GM21723 (cell line): ENCODE measurements around the gene STPG4.
"Not testable (repeated sequence)": the region's sequence is repeated elsewhere in the genome, so short reads cannot be mapped to it uniquely, and the experiment has no call there.

Experiments
- ATAC-seq: cut with Tn5 transposase; IDR thresholded peaks from one replicate; pipeline ENCODE4 v1.9.1; 2021; ENCODE audit warnings: mild to moderate bottlenecking, moderate library complexity; ENCODE audit not compliant: unreplicated experiment

Gene STPG4, protein sequence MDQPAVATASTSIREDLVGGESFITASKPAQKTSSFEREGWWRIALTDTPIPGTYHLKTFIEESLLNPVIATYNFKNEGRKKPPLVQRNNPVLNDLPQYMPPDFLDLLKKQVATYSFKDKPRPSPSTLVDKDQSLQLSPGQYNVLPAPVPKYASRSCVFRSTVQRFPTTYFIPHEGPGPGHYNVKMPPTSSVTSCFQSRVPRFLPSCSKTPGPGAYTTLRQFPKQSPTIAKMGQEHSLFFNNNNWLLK

DNA sequence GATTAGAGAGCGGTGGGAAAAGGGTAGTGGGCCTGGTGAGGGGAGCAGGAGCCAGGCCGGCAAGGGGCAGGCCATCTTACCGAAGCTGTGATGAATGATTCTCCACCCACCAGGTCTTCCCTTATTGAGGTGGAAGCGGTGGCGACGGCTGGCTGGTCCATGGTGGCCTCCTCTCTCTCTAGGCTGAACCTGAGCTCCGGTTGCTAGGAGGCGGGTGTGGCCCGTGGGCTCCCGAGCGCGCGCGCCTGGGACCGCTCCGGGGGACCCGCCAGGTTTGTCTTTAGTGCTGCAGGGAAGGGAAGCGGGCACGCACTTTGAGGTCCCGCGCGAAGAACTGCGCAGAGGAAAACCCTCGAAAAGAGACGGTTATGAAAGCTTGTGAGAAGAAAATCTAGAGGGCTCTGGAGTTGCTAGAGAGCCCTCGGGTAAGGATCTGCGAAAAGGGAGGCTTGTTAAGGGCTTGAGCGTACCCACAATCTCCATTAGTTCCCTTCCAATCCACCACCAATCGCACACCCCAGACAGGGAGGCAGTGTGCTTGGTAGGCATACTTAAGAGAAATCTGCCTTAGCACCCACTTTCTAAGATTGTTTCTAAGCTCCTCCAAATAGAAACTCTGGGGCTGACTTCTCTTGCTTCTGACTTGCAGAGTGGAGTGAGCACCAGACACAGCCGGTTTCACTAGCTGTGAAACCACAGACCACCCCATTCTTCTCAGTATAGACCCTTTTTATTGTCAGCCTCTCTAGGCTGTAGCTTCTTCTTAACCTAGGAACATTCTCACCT, at the start of gene STPG4:
TSS of gene STPG4 (minus strand) at position 218 of the 786 bp plus-strand sequence. CDS start at position 161, 57 bp downstream.
- ATAC-seq: no peak

- ATAC-seq: no peak
Observed at GRCh38 chr2:47204691-47205090, 49.6 kb upstream of the STPG4 start.

DNA sequence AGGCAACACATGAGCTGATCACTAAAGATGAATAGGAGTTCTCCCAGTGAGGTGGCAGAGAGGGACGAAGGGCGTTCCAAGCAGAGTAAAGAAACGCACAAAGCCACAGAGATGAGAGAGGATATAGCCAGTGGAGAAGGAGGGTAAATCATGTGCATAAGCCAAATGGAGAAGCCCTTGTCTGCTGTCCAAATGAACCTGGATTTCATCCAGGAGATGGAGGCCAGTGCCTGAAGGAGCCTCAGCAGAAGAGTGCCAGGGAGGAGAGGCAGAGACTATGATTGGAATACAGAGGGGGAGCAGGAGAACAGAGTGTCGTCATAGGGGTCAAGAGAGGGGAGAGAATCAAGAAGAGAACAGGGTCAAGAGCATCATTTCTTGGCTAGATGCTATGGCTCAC, 48.9 kb upstream of the STPG4 start:
- no peak for ATAC-seq

DNA sequence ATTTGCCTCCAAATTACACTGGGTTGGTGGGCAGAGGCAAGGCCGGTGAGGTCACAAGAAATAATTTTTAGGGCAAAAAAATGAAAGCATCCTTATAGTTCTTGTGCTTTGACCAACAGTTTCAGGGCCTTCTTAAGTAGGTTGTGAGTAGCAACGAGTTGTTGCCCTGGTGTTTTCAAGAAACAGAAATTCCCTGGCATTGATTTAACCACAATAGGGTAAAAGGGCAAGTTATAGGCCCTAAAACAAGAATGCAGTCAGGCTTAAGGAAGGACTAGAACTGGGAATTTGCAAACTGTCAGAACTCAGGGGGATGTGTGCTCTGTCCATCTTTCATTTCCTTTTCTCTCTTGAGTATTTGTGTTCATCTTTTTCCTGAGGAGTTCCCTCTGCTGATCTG, 46.1 kb upstream of the STPG4 start:
- ATAC-seq: no peak

DNA sequence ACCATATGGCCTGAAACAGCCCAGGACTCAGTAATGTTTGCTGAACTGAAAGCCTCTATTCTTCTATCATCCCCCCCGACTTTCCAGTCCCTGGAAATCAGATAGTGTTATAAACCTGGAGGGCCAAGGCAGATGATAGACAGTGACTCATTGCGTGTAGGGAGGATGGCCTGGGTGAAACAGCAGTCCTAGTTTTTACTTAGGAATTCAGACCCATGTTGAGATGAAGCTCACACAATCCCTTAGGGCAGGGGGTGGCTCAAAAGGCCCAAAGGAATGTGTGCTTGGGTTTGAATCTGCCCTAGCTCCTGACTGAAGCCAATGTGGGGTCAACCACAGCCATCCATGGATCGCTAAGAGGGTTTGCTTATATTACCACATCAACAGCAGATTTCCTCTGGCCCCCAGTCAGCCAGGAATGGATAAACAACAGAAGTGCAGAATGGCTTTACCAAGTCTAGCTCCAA, 43.9 kb upstream of the STPG4 start:
- ATAC-seq: no peak

GRCh38 chr2:47196499-47196898, 41.4 kb upstream of the STPG4 start:
- ATAC-seq: no peak

DNA sequence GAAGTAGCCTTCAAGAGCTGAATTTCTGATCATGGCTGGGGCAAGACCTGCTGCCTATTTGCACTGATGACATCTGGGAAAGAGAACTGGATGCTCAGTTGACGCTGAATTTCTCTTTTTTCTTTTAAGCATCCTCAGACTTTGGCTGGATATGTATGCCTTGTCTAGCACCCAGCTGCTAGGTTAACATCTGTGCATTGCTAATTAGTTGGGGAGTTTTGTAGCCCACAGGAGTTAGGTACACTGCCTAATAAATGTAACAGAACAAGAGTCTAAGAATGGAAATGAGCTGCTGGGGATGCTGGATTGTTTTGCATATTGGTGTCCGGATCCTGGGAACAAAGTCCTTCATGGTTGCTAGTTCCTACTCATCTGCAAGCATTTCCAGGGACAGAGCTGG, 40.9 kb upstream of the STPG4 start:
- ATAC-seq: no peak

DNA sequence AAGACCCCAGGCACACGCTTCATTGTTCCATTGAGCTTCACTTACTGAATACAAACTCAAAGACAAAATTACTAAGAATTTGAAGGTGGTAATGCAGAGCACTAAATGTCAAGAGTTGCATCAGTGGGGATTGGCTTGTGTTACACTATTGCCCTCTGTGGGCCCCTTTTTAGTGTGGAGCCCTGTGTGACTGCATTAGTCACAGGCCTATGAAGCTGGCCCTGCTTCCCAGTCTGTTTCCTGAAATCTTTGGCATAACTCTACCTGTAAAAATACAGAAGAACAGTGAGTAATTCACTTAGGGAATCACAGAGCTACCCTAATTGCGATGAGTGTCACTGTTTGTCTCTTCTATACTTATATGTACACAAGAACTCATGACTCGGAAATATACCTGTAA, 40.0 kb upstream of the STPG4 start:
- no peak for ATAC-seq

- no peak for ATAC-seq
Observed at GRCh38 chr2:47194410-47194809, 39.3 kb upstream of the STPG4 start.

- no peak for ATAC-seq
Observed at GRCh38 chr2:47193607-47194006, 38.5 kb upstream of the STPG4 start.

DNA sequence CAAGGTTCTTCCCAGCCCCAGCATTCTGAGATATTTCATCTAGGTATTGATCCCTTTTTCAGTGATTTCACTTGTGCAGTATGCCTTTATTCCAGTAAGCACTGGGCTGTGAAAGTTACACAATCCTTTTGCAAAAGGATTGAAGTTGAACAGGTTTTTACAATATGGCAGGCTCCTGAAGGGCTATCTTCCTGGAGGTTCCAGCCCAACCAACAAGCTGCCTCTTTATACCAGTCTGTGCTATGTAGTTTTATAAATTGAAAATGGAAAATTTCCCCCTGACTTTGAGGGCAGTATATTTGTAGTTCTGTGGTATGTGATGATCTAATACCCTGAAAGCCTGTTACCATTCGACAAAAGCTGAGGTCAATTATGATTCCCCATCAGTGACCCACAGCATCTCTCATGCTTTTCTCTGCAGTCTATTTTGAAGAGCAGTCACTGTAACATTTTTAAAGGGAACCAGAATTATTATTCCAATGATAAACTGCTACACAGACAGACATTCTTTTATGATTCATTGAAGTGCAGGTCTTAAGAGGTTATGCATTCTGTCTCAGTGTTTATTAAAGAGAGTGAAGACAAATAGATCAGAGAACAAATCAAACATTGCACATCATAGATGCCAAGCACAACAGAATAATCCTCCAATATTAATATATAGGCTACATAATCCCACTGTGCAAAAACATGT, 35.2 kb upstream of the STPG4 start:
- ATAC-seq: no peak

GRCh38 chr2:47189635-47190034, 34.5 kb upstream of the STPG4 start:
- ATAC-seq: no peak

DNA sequence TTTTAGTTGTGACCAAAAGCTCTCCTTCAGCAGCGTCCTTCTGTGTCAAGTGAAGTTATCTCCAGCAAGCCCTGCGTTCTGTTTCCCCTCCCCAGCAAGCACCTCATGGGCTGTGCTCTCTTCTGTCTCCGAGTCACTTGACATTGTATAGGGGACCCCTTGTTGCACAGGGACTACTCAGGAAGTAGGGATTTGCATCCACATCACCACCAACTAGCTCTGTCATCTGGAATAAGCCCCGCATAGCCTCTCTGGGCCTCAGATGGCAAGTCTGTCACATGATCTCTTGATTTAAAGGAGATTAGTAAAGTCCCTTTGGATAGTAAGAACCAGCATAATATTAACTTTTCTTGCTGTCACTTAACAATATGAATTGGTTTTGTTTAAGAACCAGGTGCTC, 32.0 kb upstream of the STPG4 start:
- no peak for ATAC-seq

- no peak for ATAC-seq
Observed at GRCh38 chr2:47186351-47186750, 31.2 kb upstream of the STPG4 start.

DNA sequence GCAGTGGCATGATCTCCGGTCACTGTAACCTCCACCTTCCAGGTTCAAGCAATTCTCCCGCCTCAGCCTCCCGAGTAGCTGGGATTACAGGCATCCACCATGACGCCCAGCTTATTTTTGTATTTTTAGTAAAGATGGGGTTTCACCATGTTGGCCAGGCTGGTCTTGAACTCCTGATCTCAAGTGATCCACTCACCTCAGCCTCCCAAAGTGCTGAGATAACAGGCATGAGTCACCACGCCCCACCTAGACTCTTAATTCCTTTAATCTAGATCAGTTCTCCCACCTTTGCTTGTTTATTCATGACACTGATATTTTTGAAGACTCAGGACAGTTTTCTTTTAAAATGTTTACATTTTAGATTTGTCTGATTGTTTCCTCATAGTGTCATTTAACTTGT, 30.0 kb upstream of the STPG4 start:
- ATAC-seq: not testable (repeated sequence)

DNA sequence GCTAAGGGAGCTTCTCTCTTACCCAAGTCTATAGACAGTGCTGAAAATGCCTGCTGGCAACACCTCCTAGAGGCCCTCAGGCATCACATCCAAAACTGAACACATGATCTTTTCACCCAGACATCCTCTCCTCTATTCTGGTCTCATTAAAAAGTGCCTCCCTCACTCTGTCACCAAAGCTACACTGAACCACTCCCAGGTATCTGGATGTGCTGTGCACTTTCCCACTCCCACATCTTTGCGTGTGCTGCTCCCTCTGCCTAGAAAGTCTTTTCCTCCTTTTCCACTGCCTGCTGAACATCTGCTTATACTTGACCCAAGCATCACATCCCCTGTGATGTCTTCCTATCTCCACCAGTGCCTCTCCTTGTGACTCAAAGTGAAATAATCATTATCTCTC, 26.1 kb upstream of the STPG4 start:
- no peak for ATAC-seq

DNA sequence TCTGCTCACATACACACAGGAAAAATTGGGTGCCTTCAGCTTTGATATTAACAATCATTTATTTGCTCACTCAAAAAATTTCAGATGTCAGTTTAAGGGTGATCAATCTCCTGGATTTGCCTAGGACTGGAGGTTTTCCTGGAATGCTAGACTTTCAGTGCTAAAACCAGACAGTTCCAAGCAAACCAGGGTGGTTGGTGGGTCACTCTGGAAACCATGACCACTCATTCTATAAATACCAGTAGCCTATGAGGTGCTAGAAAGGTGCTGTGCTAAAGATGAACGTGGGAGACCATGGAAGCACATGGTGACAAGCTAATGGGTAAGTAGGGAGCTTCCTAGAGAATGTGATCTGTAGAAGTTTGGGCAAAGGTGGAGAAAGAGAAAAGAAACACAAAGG, 25.4 kb upstream of the STPG4 start:
- ATAC-seq: no peak

DNA sequence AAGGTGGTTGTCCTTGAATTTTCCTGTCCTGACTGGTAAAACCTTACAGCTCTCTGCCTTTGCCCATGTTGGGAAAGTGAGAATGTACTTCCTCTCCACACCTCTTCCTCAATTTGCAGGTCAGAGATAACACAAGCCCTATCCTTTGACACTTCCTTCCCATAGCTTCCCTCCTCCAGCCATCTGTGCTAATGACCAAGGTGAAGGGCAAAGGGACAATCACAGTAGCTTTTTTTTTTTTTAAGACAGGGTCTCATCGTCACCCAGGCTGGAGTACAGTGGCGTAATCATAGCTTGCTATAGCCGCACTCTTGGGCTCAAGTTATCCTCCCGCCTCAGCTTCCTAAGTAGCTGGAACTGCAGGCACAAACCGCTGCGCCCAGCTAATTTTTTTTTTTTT, 24.3 kb upstream of the STPG4 start:
- ATAC-seq: no peak

DNA sequence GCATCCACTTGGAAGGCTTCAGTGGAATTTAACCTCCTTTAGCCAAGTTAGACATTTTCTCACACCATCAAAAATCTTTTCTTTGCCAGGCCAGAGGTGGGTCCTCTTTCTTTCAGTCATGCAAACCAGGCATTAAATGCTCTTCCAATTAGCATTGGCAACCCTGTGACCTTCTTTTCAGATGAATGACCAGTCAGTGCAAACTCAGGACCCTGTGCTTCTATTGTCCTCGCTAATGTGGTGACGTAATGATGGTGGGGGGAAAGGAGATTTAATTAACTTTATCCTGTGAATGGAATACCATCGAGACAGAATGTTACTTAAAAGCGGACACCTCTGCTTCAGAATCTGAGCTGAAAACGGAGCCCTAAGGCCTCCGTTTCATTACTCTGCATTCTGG, 23.2 kb upstream of the STPG4 start:
- ATAC-seq: no peak

DNA sequence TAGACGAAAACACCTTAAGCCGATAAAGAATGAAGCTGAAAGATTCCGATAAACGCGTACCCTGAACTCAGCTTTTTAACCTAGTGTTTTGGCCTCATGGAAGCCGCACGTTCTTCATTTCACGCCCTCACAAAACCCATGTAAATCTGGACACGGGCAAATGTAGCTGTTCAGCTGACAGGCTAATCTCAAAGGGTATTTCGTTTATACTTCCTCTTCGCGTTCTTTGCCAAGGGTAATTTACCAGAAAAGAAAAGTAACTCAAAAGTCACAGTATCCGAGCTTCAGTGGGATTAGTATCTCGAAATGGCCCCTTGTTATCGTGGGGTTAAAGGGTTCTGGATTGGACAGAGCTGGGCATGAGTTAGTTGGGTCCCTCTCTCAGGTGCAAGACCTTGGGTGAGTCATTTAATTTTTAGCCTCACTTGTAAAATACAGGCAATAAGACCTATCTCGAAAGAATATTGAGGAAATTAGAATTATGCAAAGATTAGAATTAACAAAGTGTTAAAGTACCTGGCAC, 22.0 kb upstream of the STPG4 start:
- peak; percentile 8 for ATAC-seq

DNA sequence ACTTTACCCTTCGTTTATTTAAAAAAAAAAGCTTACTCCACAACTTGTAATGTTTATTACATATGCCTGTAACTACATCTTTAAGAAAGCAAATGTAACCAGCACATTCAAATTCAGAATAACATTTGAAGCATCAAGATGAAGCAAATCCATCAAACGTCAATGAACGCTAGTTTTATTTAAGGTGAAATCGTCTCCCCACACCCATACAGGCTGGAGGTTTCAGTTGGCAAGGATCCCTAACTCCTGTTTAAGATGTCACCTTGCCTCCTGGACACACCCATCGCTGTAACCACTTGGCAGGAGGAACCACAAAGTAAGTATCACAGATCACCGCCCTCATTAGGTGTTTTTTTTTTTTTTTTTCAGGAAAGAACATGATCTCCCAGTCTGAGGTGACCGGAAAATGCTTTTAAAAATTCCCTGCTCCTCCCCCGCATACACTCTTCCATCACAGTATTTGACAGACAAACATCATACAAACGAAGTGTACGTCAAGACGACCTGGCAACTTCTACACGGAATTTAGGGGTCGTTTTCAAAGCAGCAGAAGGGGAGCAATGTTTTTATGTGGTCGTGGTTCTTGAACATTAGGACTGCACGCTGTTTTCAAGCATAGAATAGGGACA, 19.7 kb upstream of the STPG4 start:
- ATAC-seq: no peak
